H1 (cell line): ENCODE data around the gene PLK5. TPM values are rescaled to one million over a fixed set of nuclear protein-coding genes. Genes with fewer than 3 reads are reported as not detected.

Source experiments
- FOSL1 ChIP-seq: IDR thresholded peaks from 2 replicates; pipeline ENCODE4 v1.6.1; 2011; ENCODE audit warnings: mild to moderate bottlenecking, low read depth, low read length, moderate library complexity; ENCODE audit not compliant: insufficient read depth
- polyA plus RNA-seq, 7 experiments: library from polyadenylated mRNA; depleted of rRNA in 3 of 7; stranded (reverse) in 5 of 7; unstranded in 2 of 7; fragments of >200 nt in 5 of 7; fragments of 200-250 nt in 2 of 7; gene quantifications; 1 replicate in 5 of 7; 2 replicates in 1 of 7; 4 replicates in 1 of 7; pipeline versions ENCODE4 v1.2.1 to v1.2.3, GENCODE V29; 2011 to 2013; ENCODE audit warnings: missing spikeins in 2 of 7, mixed read lengths in 2 of 7
- total RNA-seq: library from RNA; stranded (reverse); fragmentation: NEBNext Ultra II Directional; extraction: Animal tissue kit (Norgen Biotek cat#: 25700); gene quantifications from 2 replicates; pipeline ENCODE4 v1.2.1, GENCODE V29; 2021

The PLK5 gene
- total and polyA plus RNA-seq, 2 of the 8 experiments (the other 6 are each of a cell fraction or from before 2014, with no cell fraction given): 0.43 to 0.45 TPM

DNA sequence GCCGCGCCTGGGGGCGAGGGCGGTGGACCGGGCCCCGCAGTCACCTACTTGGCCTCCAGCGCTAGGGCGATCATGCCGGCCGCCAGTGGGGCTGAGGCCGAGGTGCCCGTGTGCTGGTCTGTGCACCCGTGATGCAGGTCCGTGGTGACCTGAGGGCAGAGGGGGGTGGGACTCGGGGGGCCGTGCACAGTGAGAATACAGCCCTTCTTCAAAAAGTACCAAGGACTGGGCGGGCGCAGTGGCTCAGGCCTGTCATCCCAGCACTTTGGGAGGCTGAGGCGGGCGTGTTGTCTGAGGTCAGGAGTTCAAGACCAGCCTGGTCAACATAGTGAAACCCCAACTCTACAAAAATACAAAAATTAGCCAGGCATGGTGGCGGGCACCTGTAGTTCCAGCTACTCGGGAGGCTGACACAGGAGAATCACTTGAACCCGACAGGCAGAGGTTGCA is 39.9 kb upstream of the PLK5 start (continued):
- no peak for TF ChIP-seq FOSL1
- TF ChIP-seq, all 59 proteins: peak for 0
